Glutamatergic neuron (in vitro differentiated cells): ENCODE data around the gene C11orf21. TPM values are rescaled to one million over a fixed set of nuclear protein-coding genes. Genes with fewer than 3 reads are reported as not detected.

ENCODE experiments used
- DNase-seq: peaks from one replicate; pipeline ENCODE4 v3.0.0; 2022
- H3K27ac Mint-ChIP-seq: one replicate; pipeline ENCODE4 v1.8.0; 2020; ENCODE audit warnings: mild to moderate bottlenecking, mixed read lengths, inconsistent platforms; ENCODE audit not compliant: unreplicated experiment
- H3K27me3 Mint-ChIP-seq: one replicate; pipeline ENCODE4 v1.8.0; 2020; ENCODE audit warnings: mild to moderate bottlenecking, moderate library complexity, mixed read lengths, inconsistent platforms; ENCODE audit not compliant: unreplicated experiment
- H3K36me3 Mint-ChIP-seq: one replicate; pipeline ENCODE4 v1.8.0; 2020; ENCODE audit warnings: mild to moderate bottlenecking, mixed read lengths, inconsistent platforms; ENCODE audit not compliant: unreplicated experiment
- H3K4me1 Mint-ChIP-seq: one replicate; pipeline ENCODE4 v1.8.0; 2020; ENCODE audit warnings: mild to moderate bottlenecking, low read depth, mixed read lengths, inconsistent platforms; ENCODE audit not compliant: unreplicated experiment
- H3K4me3 Mint-ChIP-seq: one replicate; pipeline ENCODE4 v1.8.0; 2020; ENCODE audit warnings: mild to moderate bottlenecking, mixed read lengths, inconsistent platforms; ENCODE audit not compliant: unreplicated experiment
- H3K9me3 Mint-ChIP-seq: one replicate; pipeline ENCODE4 v1.8.0; 2020; ENCODE audit warnings: mild to moderate bottlenecking, moderate library complexity, mixed read lengths, inconsistent platforms; ENCODE audit not compliant: unreplicated experiment
- total RNA-seq: library from RNA; stranded (reverse); fragmentation: NEBNext Ultra II Directional; extraction: Animal tissue kit (Norgen Biotek cat#: 25700); gene quantifications from one replicate; pipeline ENCODE4 v1.2.1, GENCODE V29; 2021; ENCODE audit not compliant: unreplicated experiment
- TF ChIP-seq, protein P1 (sequence below): fragments of 200-600 bp; sonication (generic); IDR thresholded peaks from one replicate; pipeline ENCODE4 v1.5.0; 2021; ENCODE audit not compliant: partially characterized antibody, unreplicated experiment

C11orf21 gene
- total RNA-seq, 1 donor from 2014 or later: not detected

DNA sequence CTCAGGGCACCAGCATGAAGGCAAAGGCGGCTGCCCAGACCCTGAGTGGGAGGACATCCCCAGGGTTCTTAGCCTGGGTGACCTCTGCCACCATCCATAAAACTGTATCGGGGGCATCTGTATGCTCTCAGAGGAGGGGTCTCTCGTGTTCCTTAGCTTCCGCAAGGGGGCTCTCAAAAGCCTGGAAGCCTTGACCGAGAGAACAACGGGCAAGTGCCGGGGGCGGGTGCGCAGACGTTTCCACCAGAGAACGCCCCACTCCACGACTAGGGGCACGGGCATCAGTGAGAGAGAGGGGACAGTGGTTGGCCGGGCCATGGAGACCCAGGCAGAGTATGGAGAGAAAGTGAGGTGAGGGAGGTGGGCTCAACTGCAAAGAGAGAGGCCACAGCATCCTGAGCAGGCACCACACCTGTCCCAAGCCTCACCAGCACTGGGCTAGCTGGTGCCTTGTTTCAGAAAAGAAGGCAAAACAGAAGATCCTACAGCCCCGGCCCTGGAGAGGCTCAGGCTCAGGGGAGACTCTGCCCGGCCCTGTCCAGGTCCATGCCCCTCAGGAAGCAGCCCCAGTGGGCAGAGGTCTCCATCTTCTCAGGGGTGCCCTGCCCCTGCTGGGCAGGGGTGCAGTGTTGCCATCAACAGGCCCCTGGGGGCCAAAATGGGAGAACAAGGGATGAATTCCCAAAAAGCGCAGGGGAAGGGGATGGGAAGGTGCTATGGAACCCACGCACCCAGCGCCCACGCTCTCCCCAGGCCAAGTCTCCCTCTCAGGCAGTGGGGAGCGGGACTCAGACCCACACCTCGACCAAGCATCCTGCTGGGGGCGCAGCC lies 6.0 kb upstream of the C11orf21 start:
- peaks cover 5% of the 10 kb centered on the region for H3K27me3 Mint-ChIP-seq
- TF ChIP-seq, protein P1, sequence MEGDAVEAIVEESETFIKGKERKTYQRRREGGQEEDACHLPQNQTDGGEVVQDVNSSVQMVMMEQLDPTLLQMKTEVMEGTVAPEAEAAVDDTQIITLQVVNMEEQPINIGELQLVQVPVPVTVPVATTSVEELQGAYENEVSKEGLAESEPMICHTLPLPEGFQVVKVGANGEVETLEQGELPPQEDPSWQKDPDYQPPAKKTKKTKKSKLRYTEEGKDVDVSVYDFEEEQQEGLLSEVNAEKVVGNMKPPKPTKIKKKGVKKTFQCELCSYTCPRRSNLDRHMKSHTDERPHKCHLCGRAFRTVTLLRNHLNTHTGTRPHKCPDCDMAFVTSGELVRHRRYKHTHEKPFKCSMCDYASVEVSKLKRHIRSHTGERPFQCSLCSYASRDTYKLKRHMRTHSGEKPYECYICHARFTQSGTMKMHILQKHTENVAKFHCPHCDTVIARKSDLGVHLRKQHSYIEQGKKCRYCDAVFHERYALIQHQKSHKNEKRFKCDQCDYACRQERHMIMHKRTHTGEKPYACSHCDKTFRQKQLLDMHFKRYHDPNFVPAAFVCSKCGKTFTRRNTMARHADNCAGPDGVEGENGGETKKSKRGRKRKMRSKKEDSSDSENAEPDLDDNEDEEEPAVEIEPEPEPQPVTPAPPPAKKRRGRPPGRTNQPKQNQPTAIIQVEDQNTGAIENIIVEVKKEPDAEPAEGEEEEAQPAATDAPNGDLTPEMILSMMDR: no peak
- no peak overlapping the region for H3K27ac Mint-ChIP-seq
- no peak overlapping the region for H3K4me3 Mint-ChIP-seq
- no peaks in the 10 kb centered on the region for H3K36me3 Mint-ChIP-seq
- H3K4me1 Mint-ChIP-seq: no peaks in the 10 kb centered on the region
- no peaks in the 10 kb centered on the region for H3K9me3 Mint-ChIP-seq
- DNase-seq: no peak

DNA sequence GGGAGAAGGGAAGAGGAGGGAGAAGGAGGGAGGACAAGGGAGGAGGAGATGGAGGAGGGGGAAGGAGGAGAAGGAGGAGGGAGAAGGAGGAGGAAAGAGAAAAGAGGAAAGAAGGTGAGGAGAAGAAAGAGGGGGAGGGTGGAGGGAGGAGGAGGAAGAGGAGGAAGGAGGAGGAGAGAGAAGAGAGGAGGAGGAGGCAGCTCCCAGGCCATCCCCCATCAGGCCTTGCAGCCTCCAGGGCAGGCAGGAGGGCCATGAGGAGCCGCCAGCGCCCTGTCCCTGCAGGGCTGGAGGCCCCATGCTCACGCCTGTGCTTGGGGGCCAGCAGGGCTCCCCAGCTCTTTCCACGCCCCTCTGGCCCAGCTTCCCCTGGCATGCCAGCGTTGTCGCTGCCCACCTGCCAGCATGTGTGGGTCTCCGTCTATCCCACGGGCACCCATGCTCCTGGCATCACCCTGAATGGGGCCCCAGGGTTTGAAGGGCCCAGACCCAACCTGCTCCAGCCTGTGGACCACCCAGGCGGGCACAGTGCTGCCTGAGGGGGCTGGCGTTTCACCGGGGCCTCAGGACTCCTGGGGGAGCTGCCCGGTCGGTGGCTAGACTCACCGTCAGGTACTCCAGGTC lies 5.3 kb upstream of the C11orf21 start:
- Mint-ChIP-seq H3K4me3 (no peak overlapping the region), H3K27me3 (peaks cover 6% of the 10 kb centered on the region), H3K9me3 (no peaks in the 10 kb centered on the region), H3K27ac (no peak overlapping the region), H3K36me3 (no peaks in the 10 kb centered on the region), H3K4me1 (no peaks in the 10 kb centered on the region)
- DNase-seq: no peak
- TF ChIP-seq, protein P1: no peak

DNA sequence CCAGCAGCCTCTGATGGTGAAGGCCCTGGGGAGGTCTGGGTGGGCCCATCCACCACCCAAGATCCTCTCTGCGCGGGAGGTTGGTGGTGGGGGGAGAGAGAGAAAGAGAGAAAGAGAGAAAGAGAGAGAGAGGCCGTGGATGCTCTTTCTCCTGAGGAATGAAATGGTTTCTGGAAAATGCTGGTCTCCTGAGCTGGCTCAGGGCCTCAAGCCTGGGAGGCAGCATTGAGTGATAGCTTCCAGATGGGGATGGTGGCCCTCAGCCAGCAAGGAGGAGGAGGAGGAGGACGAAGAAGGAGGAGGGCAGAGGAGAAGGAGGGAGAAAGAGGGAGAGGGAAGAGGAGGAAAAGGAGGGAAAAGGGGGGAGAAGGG lies 4.7 kb upstream of the C11orf21 start:
- DNase-seq: no peak
- H3K36me3 Mint-ChIP-seq: no peaks in the 10 kb centered on the region
- H3K4me1 Mint-ChIP-seq: no peaks in the 10 kb centered on the region

DNA sequence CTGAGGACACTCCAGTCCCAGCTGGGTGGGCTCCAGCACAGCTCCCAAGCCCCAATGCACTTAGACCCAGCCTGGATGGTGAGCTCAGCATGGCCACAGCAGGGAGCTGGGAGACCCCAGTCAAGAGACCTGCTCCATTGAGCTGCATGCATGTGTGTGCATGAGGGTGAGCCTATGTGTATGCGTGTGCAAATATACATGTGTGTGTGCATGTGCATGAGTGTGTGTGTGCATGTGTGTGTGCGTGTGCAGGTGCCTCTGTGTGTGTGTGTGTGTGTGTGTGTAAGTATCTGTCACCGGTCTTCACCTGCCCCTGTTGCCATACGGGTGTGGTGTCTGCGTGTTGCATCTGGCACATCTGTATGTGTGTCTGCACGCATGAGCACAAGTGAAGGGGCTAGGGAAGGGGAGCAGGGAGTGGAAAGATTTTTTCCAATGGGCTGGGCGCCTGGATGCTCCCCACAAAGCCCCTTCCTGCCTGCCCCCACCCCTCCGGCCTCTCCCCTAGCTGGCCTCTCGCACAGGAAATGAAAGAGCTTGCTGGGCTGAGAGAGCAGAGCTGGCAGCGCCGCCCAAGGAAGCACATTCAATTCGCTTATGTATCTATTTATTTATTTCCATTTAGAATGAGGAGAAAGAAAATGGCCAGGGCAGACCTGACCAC lies 4.2 kb upstream of the C11orf21 start:
- DNase-seq: no peak
- no peaks in the 10 kb centered on the region for H3K36me3 Mint-ChIP-seq
- peaks cover 6% of the 10 kb centered on the region for H3K27me3 Mint-ChIP-seq
- TF ChIP-seq, protein P1: no peak
- H3K27ac Mint-ChIP-seq: no peak overlapping the region
- no peaks in the 10 kb centered on the region for H3K4me1 Mint-ChIP-seq
- H3K9me3 Mint-ChIP-seq: peaks cover 2% of the 10 kb centered on the region
- H3K4me3 Mint-ChIP-seq: no peak overlapping the region

More for the DNA sequence above, 4.7 kb upstream of the C11orf21 start:
- TF ChIP-seq, protein P1: no peak
- Mint-ChIP-seq H3K4me3 (no peak overlapping the region), H3K9me3 (peaks cover under 1% of the 10 kb centered on the region), H3K27me3 (peaks cover 6% of the 10 kb centered on the region), H3K27ac (no peak overlapping the region)
